HCT116 (cell line): ENCODE data around the gene SEL1L3.

Experiments used
- ATF3 ChIP-seq: IDR thresholded peaks from 2 replicates; pipeline ENCODE4 v1.6.1; 2012
- CTCF ChIP-seq, 3 experiments: fragments of 200-600 bp in 1 of 3; sonication (generic) in 1 of 3; IDR thresholded peaks in 2 of 3; conservative IDR thresholded peaks in 1 of 3; 2 replicates each; pipeline ENCODE4 v1.5.1; 2012 to 2017; ENCODE audit warnings: low read depth in 2 of 3, low read length in 2 of 3, antibody characterized with exemption in 1 of 3, borderline replicate concordance in 1 of 3, control low read depth in 1 of 3, mild to moderate bottlenecking in 1 of 3, mixed read lengths in 1 of 3, mixed run types in 1 of 3, moderate library complexity in 1 of 3; ENCODE audit not compliant: insufficient read depth in 1 of 3
- EGR1 ChIP-seq: IDR thresholded peaks from 2 replicates; pipeline ENCODE4 v1.6.1; 2012; ENCODE audit warnings: low read depth
- EZH2 ChIP-seq: fragments of 200-600 bp; sonication (generic); IDR thresholded peaks from 2 replicates; pipeline ENCODE4 v1.6.1; 2017; ENCODE audit warnings: antibody characterized with exemption, mixed run types
- EZH2phosphoT487 ChIP-seq: fragments of 200-600 bp; IDR thresholded peaks from 2 replicates; pipeline ENCODE4 v1.6.1; 2018; ENCODE audit warnings: antibody characterized with exemption, borderline replicate concordance
- MAX ChIP-seq: IDR thresholded peaks from 2 replicates; pipeline ENCODE4 v1.6.1; 2012
- POLR2A ChIP-seq: IDR thresholded peaks from 2 replicates; pipeline ENCODE4 v1.7.0; 2011; ENCODE audit warnings: borderline replicate concordance; ENCODE audit not compliant: insufficient read depth, insufficient read length; ENCODE audit errors: extremely low read depth
- POLR2AphosphoS5 ChIP-seq: IDR thresholded peaks from 2 replicates; pipeline ENCODE4 v1.6.1; 2011; ENCODE audit warnings: mild to moderate bottlenecking, low read depth, low read length, moderate library complexity
- REST ChIP-seq: IDR thresholded peaks from 2 replicates; pipeline ENCODE4 v1.6.1; 2012; ENCODE audit warnings: low read depth
- YY1 ChIP-seq: IDR thresholded peaks from 2 replicates; pipeline ENCODE4 v1.6.1; 2011; ENCODE audit warnings: low read length, low read depth, moderate library complexity, mild to moderate bottlenecking; ENCODE audit not compliant: insufficient replicate concordance; ENCODE audit errors: extremely low read depth

- TF ChIP-seq EGR1: no peak
- no peak for TF ChIP-seq REST
- TF ChIP-seq CTCF (IDR thresholded peaks at IDR 0.05 in 2 of 3, conservative IDR thresholded peaks at IDR 0.05 in 1 of 3; ENCODE audit: borderline replicate concordance in 1 of 3, insufficient read depth in 1 of 3, low read depth in 2 of 3, low read length in 2 of 3): no peak
- no peak for TF ChIP-seq ATF3
- TF ChIP-seq POLR2A: no peak
- no peak for TF ChIP-seq EZH2phosphoT487
- no peak for TF ChIP-seq MAX
- no peak for TF ChIP-seq EZH2
- TF ChIP-seq POLR2AphosphoS5: no peak
- TF ChIP-seq YY1: no peak
Observed at GRCh38 chr4:25881193-25881592, 18.4 kb upstream of the SEL1L3 start.
